ENCODE results near the gene RNF220. TPM values are rescaled to one million over a fixed set of nuclear protein-coding genes. Genes with fewer than 3 reads are reported as not detected.

RNF220 gene
- total and polyA plus RNA-seq, 2 of the 13 experiments (the other 11 are each of a cell fraction or from before 2014, with no cell fraction given): 48.2 to 72.1 TPM

- peak; percentile 73; the same call in 1 of the 2 replicates for TF ChIP-seq HOMEZ (CRISPR knock-in tag; IDR thresholded peaks at IDR 0.05; ENCODE audit: low read depth)
- TF ChIP-seq SMC3 (IDR thresholded peaks at IDR 0.05; ENCODE audit: low read length): peak; percentile 68
- TF ChIP-seq ZNF567 (CRISPR knock-in tag; IDR thresholded peaks at IDR 0.05; ENCODE audit: borderline replicate concordance): no peak
- TF ChIP-seq GATA4 (IDR thresholded peaks at IDR 0.05; ENCODE audit: borderline replicate concordance, low read depth): no peak
- TF ChIP-seq NONO (IDR thresholded peaks at IDR 0.05): no peak
- TF ChIP-seq NONO (CRISPR knock-in tag; conservative IDR thresholded peaks at IDR 0.05): peak; percentile 35; the same call in 1 of the 2 replicates
- TF ChIP-seq, protein P1, sequence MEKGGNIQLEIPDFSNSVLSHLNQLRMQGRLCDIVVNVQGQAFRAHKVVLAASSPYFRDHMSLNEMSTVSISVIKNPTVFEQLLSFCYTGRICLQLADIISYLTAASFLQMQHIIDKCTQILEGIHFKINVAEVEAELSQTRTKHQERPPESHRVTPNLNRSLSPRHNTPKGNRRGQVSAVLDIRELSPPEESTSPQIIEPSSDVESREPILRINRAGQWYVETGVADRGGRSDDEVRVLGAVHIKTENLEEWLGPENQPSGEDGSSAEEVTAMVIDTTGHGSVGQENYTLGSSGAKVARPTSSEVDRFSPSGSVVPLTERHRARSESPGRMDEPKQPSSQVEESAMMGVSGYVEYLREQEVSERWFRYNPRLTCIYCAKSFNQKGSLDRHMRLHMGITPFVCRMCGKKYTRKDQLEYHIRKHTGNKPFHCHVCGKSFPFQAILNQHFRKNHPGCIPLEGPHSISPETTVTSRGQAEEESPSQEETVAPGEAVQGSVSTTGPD (CRISPR knock-in tag; IDR thresholded peaks at IDR 0.05): no peak
- TF ChIP-seq, protein P2, sequence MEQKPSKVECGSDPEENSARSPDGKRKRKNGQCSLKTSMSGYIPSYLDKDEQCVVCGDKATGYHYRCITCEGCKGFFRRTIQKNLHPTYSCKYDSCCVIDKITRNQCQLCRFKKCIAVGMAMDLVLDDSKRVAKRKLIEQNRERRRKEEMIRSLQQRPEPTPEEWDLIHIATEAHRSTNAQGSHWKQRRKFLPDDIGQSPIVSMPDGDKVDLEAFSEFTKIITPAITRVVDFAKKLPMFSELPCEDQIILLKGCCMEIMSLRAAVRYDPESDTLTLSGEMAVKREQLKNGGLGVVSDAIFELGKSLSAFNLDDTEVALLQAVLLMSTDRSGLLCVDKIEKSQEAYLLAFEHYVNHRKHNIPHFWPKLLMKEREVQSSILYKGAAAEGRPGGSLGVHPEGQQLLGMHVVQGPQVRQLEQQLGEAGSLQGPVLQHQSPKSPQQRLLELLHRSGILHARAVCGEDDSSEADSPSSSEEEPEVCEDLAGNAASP (CRISPR knock-in tag; IDR thresholded peaks at IDR 0.05; ENCODE audit: borderline replicate concordance): no peak
- TF ChIP-seq ATF2 (CRISPR knock-in tag; IDR thresholded peaks at IDR 0.05): no peak; the same call in 1 of the 2 replicates
- TF ChIP-seq SRSF1 (optimal IDR thresholded peaks at IDR 0.05; ENCODE audit: low read depth, low read length): no peak
- no peak for TF ChIP-seq FOXA1 (IDR thresholded peaks at IDR 0.05)
- peak; percentile 62 for TF ChIP-seq FOXA1 (CRISPR knock-in tag; IDR thresholded peaks at IDR 0.05)
- TF ChIP-seq ZNF331 (CRISPR knock-in tag; IDR thresholded peaks at IDR 0.05): 0 out of 2 replicates have a peak, but pooled peaks have one; percentile 48
- TF ChIP-seq TP53 (CRISPR knock-in tag; conservative IDR thresholded peaks at IDR 0.05): no peak
- no peak for TF ChIP-seq POLR2G (IDR thresholded peaks at IDR 0.05; ENCODE audit: low read depth, low read length)
Measured at GRCh38 chr1:44677201-44677766, 272.2 kb downstream of the RNF220 start (continued).
